Subcutaneous adipose tissue (tissue), 4 donors: ENCODE measurements around the gene AXDND1. TPM values are rescaled to one million over a fixed set of nuclear protein-coding genes. Genes with fewer than 3 reads are reported as not detected.

ENCODE experiments used
- CTCF ChIP-seq: fragments of 450-650 bp; IDR thresholded peaks from one replicate; pipeline ENCODE4 v1.5.1; 2016; ENCODE audit warnings: low read depth, mild to moderate bottlenecking, control low read depth, antibody characterized with exemption, moderate library complexity
- total RNA-seq, 4 donors: library from RNA; depleted of rRNA; stranded (reverse); fragments of >200 nt; gene quantifications; one replicate each; pipeline ENCODE4 v1.1.0, GENCODE V29; 2016

Gene AXDND1
- 1 to 10 TPM in 1 of 4 donors, not detected in 3; 1.7 TPM for total RNA-seq

- TF ChIP-seq CTCF = no peak
Observed at GRCh38 chr1:179365342-179366092, at the start of gene AXDND1. Gene AXDND1 (plus strand): TSS chr1:179365971. CDS start chr1:179366510, 539 bp downstream.

GRCh38 chr1:179318491-179318890, 47.3 kb upstream of the AXDND1 start:
- no peak for TF ChIP-seq CTCF

- no peak for TF ChIP-seq CTCF
Observed at GRCh38 chr1:179321533-179322216, 44.1 kb upstream of the AXDND1 start.

GRCh38 chr1:179322557-179322956, 43.2 kb upstream of the AXDND1 start:
- TF ChIP-seq CTCF = no peak

GRCh38 chr1:179323436-179323835, 42.3 kb upstream of the AXDND1 start:
- no peak for TF ChIP-seq CTCF

GRCh38 chr1:179325836-179326235, 39.9 kb upstream of the AXDND1 start:
- no peak for TF ChIP-seq CTCF

- TF ChIP-seq CTCF = no peak
Observed at GRCh38 chr1:179326746-179327145, 39.0 kb upstream of the AXDND1 start.
